Epithelial cell of proximal tubule (primary cell): ENCODE data around the gene DYNC1H1. TPM values are rescaled to one million over a fixed set of nuclear protein-coding genes. Genes with fewer than 3 reads are reported as not detected.
"Not testable (repeated sequence)": the region's sequence is repeated elsewhere in the genome, so short reads cannot be mapped to it uniquely, and the experiment has no call there.

ENCODE experiments used
- DNase-seq: peaks from one replicate; pipeline ENCODE4 v3.0.0-alpha.2; 2011; ENCODE audit warnings: low read depth
- H3K4me3 ChIP-seq: 2 replicates; pipeline ENCODE4 v1.5.1; 2011; ENCODE audit warnings: low read depth, mild to moderate bottlenecking, low read length
- total RNA-seq: library from RNA; depleted of rRNA; stranded (reverse); fragments of >200 nt; gene quantifications from 2 replicates; pipeline ENCODE4 v1.2.3, GENCODE V29; 2015
- TF ChIP-seq, protein P1 (sequence below): conservative IDR thresholded peaks from 2 replicates; pipeline ENCODE4 v1.5.1; 2012; ENCODE audit warnings: low read depth, mild to moderate bottlenecking, low read length

DYNC1H1 gene
- total RNA-seq, 1 donor from 2014 or later = 402 TPM

DNA sequence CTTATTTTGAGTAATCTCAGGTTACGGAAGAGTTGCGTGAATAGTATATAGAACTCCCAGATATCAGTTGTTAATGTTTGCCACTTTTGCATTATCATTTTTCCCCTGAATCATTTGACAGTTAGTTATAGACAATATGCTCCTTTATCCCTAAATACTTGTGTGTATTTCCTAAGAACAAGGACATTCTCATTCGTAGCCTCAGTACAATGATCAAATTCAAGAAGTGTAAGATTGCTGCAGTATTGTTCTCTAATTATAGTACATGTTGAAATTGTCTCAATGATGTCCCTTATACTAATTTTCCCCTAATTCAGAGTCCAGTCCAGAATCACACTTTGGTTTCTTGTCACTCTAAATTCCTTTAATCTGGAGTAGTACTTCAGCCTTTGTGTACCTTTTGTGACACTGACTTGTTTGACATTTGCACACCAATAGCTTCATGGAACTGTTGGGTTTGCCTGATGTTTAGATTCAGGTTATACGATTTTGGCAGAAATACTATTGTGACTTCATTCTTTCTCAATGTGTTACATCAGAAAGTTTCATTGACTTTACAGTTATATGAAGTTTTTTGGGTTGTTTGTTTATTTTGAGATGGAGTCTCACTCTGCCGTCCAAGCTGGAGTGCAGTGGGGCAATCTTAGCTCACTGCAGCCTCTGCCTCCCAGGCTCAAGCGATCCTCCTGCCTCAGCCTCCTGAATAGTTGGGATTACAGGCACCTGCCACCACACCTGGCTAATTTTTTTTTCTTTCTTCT, 13.1 kb downstream of the DYNC1H1 start:
- TF ChIP-seq, protein P1, sequence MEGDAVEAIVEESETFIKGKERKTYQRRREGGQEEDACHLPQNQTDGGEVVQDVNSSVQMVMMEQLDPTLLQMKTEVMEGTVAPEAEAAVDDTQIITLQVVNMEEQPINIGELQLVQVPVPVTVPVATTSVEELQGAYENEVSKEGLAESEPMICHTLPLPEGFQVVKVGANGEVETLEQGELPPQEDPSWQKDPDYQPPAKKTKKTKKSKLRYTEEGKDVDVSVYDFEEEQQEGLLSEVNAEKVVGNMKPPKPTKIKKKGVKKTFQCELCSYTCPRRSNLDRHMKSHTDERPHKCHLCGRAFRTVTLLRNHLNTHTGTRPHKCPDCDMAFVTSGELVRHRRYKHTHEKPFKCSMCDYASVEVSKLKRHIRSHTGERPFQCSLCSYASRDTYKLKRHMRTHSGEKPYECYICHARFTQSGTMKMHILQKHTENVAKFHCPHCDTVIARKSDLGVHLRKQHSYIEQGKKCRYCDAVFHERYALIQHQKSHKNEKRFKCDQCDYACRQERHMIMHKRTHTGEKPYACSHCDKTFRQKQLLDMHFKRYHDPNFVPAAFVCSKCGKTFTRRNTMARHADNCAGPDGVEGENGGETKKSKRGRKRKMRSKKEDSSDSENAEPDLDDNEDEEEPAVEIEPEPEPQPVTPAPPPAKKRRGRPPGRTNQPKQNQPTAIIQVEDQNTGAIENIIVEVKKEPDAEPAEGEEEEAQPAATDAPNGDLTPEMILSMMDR = no peak
- DNase-seq = no peak
- H3K4me3 ChIP-seq = no peak overlapping the region

DNA sequence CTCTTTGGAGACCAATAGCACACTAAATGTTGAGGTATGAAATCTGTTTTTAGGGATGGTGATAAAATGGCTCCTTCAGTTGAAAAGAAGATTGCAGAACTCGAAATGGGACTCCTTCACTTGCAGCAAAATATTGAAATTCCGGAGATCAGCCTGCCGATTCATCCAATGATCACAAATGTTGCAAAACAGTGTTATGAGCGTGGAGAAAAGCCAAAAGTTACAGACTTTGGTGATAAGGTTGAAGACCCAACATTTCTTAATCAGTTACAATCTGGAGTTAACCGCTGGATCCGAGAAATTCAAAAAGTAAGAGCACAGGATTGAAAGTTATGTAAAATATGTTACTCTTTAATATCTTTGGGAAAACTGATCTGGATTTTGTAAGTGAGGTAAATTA, 15.3 kb downstream of the DYNC1H1 start:
- H3K4me3 ChIP-seq = no peak overlapping the region
- no peak for DNase-seq
- TF ChIP-seq, protein P1 = no peak

DNA sequence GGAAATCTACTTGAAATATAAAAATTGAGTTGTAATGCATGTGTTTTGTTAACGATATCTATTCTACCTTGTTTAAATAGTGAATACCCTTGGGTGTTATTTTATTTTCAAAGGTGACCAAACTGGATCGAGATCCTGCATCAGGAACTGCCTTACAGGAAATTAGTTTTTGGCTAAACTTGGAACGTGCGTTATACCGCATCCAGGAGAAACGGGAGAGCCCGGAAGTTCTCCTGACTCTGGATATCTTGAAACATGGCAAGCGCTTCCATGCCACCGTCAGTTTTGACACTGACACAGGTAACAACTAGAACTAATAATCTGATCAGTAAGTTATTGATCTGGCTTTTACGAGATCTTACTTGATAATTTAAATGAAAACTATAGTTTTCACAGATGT, 15.9 kb downstream of the DYNC1H1 start:
- no peak overlapping the region for H3K4me3 ChIP-seq
- DNase-seq = no peak
- TF ChIP-seq, protein P1 = no peak

DNA sequence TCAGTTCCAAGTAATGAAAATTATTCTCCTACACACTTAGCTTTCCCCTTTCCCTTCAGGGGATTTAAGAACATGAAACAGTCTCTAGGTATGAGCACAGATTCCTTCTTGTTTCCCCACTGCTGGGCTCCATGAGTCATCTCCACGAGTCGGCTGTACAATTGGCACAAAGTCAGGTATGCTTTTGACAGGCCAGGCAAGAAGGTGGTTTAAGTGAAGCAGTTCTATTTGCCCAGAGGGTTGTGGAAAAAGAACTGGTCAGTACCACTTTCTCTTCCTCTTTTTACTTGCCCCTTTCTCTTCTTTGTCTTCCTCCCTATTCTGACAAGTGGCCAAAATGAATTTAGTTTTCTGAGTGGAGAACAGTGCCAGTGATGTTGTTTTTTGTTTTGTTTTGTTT, 16.3 kb downstream of the DYNC1H1 start:
- peak; percentile 93 for DNase-seq
- H3K4me3 ChIP-seq = no peak overlapping the region
- TF ChIP-seq, protein P1 = no peak

DNA sequence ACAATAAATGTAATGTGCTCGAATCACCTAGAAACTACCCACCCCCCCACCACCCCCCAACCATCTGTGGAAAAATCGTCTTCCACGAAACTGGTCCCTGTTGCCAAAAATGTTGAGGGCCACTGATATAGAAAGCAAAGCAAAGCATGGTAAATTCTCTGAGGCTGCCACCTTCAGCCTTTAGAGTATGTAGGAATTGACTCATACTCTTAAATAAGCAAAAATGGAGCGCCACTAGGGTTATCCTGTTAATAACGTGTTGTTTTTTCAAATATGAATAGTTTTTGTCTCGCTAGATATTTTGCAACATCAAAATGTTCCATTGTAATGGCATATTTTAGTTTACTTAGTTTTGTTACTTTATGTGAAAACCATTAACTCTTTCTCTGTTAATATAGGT, 18.2 kb downstream of the DYNC1H1 start:
- TF ChIP-seq, protein P1 = no peak
- no peak overlapping the region for H3K4me3 ChIP-seq
- DNase-seq = no peak

DNA sequence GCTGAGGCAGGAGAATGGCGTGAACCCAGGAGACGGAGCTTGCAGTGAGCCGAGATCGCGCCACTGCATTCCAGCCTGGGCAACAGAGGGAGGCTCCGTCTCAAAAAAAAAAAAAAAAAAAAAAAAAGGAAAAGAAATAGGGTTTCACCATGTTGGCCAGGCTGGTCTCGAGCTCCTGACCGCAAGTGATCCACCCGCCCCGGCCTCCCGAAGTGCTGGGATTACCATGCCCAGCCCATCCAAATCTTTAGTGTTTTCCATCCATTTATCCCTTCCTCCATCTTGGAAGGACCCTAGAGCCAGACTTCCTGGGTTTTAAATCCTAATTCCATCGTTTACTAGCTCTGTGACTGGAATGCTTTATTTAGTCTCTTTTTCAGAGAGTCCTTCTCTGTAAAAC, 20.5 kb downstream of the DYNC1H1 start:
- H3K4me3 ChIP-seq, DNase-seq: not testable (repeated sequence)

DNA sequence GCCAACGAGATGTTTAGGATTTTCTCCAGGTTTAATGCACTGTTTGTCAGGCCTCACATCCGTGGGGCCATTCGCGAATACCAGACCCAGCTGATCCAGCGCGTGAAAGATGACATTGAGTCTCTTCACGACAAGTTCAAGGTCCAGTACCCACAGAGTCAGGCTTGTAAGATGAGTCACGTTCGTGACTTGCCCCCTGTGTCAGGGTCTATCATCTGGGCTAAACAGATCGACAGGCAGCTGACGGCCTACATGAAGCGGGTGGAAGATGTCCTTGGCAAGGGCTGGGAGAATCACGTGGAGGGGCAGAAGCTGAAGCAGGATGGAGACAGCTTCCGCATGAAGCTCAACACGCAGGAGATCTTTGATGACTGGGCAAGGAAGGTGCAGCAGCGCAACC, 21.6 kb downstream of the DYNC1H1 start:
- TF ChIP-seq, protein P1 = no peak
- no peak overlapping the region for H3K4me3 ChIP-seq
- no peak for DNase-seq
